ENCODE measurements around the gene OBSL1.

- TF ChIP-seq, protein P1, sequence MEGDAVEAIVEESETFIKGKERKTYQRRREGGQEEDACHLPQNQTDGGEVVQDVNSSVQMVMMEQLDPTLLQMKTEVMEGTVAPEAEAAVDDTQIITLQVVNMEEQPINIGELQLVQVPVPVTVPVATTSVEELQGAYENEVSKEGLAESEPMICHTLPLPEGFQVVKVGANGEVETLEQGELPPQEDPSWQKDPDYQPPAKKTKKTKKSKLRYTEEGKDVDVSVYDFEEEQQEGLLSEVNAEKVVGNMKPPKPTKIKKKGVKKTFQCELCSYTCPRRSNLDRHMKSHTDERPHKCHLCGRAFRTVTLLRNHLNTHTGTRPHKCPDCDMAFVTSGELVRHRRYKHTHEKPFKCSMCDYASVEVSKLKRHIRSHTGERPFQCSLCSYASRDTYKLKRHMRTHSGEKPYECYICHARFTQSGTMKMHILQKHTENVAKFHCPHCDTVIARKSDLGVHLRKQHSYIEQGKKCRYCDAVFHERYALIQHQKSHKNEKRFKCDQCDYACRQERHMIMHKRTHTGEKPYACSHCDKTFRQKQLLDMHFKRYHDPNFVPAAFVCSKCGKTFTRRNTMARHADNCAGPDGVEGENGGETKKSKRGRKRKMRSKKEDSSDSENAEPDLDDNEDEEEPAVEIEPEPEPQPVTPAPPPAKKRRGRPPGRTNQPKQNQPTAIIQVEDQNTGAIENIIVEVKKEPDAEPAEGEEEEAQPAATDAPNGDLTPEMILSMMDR (IDR thresholded peaks at IDR 0.05): no peak
- TF ChIP-seq POLR2A (IDR thresholded peaks at IDR 0.05): no peak
These were observed 32.2 kb downstream of the OBSL1 start for GRCh38 chr2:219538956-219539788.
